ENCODE data around the gene MCF2L2.
"Not testable (repeated sequence)": the region's sequence is repeated elsewhere in the genome, so short reads cannot be mapped to it uniquely, and the experiment has no call there.

MCF2L2 gene

DNA sequence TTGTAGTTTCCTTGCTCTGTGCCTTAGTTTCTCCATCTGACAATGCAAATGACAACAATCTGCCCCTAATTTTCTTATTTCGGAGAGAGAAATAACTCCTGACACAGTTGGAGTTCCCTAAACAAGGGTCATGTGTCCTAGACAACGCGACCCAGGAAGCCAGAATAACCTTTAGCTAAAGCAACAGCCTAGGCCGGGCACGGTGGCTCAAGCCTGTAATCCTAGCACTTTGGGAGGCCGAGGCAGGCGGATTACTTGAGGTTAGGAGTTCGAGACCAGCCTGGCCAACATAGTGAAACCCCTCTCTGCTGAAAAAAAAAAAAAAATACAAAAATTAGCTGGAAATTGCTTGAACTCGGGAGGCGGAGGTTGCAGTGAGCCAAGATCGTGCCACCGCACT, 49.9 kb downstream of the MCF2L2 start:
- no peak for TF ChIP-seq POLR2A (IDR thresholded peaks at IDR 0.05; ENCODE audit: low read depth, low read length)
- DNase-seq (ENCODE audit: insufficient read length, low spot score) (no peak), FAIRE-seq (no peak)

DNA sequence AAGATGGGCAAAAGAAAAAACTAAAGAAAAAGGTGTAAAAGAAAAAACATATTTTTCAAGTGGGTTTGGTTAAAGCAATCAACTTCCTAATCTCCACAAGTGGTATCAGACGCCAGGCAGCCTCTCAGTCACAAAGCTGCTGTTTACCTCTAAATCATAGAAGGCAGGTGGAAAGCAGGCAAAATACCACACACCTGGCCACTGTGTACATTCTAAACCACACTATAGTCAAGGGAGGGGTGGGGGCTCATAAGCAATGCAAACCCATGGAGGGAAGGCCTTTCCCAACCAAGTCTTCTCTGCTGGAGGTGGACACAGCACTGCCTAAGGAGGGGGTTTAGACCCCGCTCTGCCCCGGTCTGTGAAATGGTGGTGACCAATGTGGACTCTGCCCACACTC, 50.4 kb downstream of the MCF2L2 start:
- FAIRE-seq (no peak), DNase-seq (ENCODE audit: insufficient read length, low spot score) (no peak)
- no peak for TF ChIP-seq POLR2A (IDR thresholded peaks at IDR 0.05; ENCODE audit: low read depth, low read length)

DNA sequence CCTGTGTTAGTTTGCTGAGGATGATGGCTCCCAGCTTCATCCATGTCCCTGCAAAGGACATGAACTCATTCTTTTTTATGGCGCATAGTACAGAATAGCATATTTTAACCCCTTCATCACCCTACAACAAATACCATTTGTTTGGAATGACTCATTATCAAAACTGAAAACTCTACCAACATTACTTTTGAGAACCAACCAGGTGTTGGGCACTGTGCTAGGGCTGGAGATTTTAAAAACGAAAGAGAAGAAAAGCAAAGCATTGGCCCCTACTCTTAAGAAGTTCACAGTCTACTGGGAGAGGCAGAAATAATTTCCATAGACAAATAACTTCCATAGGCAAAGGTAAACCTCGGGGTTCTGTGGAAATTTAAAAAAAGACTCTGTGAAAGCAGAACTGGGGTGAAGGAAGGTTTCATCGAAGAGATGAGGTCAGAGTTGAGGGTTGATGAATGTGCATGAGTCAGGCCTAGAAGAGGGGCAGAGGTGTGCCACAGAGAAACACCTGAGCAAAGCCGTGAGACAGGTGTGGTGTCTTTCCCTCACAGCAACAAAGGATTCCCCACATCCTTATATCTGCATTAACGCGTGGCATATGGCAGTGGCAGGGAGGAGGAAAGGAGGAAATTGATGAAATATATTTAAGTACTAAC, 51.0 kb downstream of the MCF2L2 start:
- DNase-seq (ENCODE audit: insufficient read length, low spot score) (no peak), FAIRE-seq (no peak)
- no peak for TF ChIP-seq POLR2A (IDR thresholded peaks at IDR 0.05; ENCODE audit: low read depth, low read length)

DNA sequence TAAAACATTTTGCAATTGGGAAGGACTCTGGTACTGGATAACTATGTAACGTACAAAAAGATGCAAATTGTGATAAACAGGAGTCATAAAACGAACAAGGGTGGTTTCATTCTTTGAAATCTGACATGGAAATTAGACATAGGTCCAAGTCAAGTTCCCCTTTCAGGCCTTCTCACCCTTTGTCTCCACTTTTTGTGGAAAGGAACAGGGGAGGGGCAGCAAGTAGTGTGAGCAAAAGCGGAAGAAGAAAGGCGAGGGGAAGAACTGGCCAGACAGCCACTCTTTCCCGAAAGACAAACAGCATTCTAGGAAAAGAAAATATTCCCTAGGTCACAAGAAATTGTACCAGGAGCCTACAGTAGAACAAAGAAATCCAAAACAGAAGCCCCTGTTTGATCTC, 52.6 kb downstream of the MCF2L2 start:
- TF ChIP-seq POLR2A (IDR thresholded peaks at IDR 0.05; ENCODE audit: low read depth, low read length), result no peak
- FAIRE-seq (no peak), DNase-seq (ENCODE audit: insufficient read length, low spot score) (no peak)

DNA sequence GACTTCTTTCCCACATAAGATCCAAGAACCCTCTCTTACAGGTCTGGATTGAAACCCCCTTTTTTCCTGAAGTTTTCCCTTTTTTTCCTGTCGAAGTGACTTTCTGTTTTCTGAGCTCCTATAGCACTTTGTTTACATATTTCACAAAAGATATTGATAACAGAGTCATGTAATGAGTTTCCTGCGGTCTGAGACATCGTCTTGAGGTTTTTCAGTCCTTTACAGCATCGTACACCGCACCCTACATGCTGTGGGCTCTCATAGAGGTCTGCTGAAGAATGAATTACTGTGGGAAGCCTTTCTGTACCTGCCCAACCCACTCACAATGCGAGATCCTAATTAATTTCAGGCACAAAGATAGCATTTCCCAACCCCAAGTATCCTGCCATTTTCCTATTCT, 53.1 kb downstream of the MCF2L2 start:
- DNase-seq (ENCODE audit: insufficient read length, low spot score), result no peak
- no peak for FAIRE-seq
- TF ChIP-seq POLR2A (IDR thresholded peaks at IDR 0.05; ENCODE audit: low read depth, low read length), result no peak

DNA sequence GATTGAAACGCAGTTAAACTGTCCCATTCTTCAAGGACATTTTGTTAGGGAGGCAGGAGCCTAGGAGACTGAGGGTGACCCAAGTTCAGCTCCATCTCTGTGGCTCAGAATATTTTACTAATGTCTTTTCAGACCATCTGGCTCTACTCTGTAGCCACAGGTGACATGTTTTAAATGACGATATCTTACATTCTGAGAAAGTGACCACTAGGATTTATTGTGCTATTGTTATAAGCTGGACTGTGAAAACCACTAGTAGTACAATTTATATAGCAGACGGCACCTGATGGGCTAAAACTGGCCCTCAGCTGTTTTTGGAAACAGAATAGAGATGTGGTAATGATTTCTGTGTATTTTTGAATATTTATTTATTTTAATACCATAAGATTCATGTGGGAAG, 55.5 kb downstream of the MCF2L2 start:
- TF ChIP-seq POLR2A (IDR thresholded peaks at IDR 0.05; ENCODE audit: low read depth, low read length), result no peak
- FAIRE-seq (no peak), DNase-seq (ENCODE audit: insufficient read length, low spot score) (no peak)

DNA sequence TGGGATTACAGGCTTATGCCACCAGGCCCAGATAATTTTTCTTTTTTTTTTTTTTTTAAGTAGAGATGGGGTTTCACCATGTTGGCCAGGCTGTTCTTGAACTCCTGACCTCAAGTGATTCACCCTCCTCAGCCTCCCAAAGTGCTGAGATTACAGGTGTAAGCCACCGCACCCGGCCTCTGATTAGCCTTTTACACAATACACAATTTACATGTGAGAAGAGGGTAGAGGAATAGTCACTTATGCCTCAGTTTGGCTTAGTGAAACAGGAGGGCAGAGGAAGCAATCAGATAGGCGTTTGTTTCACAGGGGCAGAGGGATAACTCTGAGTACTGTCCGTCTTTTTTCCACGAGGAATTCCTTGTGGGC, 56.8 kb downstream of the MCF2L2 start:
- not testable (repeated sequence) for FAIRE-seq

DNA sequence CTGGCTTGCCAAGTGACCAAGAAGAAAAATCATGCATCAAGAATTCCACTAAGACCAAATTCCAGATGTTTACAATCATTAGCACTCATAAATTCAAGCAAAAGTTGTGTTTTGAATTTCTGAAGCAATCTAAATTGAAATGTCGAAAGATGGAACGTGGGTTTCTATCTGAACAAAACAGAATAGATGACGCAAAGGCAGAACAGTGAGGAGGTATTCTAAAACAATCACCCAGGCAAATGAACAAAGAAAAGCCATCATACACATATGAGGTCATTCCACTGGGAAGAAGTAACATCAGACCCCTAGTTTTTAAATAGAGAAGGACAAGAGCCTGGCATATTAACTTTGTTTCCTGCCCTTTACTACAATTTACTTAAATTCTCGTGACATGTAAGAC, 58.0 kb downstream of the MCF2L2 start:
- FAIRE-seq (no peak), DNase-seq (ENCODE audit: insufficient read length, low spot score) (no peak)
- TF ChIP-seq POLR2A (IDR thresholded peaks at IDR 0.05; ENCODE audit: low read depth, low read length), result no peak

More for the DNA sequence above, 56.8 kb downstream of the MCF2L2 start:
- not testable (repeated sequence) for DNase-seq (ENCODE audit: insufficient read length, low spot score)

DNA sequence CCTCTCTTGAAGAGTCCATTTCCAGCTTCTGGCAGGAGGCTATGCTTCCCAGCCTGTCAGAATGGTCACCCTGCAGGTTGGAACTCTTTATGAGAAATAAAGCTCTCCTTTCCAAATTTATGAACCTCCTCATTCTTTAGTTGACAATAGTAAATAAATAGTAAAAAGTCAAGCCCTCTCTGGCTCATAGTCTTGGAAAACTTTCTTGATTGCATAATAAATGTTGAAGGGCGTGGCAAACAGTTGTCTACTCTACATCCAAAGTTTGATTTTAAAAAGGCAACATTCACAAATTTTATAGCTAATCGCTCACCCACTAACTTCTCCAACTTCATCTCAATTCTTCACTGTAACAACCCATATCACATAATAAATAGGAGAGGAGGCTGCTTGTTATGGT, 58.8 kb downstream of the MCF2L2 start:
- TF ChIP-seq POLR2A (IDR thresholded peaks at IDR 0.05; ENCODE audit: low read depth, low read length), result no peak
- FAIRE-seq (no peak), DNase-seq (ENCODE audit: insufficient read length, low spot score) (no peak)

DNA sequence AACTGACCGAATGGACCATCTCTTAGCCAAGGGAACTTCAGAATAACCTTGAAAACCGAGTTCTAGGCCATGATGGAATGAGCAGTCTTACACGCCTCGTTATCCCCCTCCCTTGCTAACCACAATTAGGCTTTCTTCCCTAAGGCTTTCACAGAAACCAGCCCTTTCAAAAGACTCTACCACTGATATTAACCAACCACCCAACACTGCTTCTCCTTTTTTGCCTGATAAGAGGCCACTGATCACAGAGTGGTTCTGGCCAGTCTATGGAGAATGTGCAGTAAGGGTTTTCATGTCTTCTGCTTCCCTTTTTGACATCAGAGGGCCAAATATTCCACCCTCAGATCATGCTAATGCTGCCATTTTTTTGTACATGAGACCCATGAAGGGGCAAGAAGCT, 59.3 kb downstream of the MCF2L2 start:
- no peak for TF ChIP-seq POLR2A (IDR thresholded peaks at IDR 0.05; ENCODE audit: low read depth, low read length)
- no peak for DNase-seq (ENCODE audit: insufficient read length, low spot score)
- FAIRE-seq, result no peak

DNA sequence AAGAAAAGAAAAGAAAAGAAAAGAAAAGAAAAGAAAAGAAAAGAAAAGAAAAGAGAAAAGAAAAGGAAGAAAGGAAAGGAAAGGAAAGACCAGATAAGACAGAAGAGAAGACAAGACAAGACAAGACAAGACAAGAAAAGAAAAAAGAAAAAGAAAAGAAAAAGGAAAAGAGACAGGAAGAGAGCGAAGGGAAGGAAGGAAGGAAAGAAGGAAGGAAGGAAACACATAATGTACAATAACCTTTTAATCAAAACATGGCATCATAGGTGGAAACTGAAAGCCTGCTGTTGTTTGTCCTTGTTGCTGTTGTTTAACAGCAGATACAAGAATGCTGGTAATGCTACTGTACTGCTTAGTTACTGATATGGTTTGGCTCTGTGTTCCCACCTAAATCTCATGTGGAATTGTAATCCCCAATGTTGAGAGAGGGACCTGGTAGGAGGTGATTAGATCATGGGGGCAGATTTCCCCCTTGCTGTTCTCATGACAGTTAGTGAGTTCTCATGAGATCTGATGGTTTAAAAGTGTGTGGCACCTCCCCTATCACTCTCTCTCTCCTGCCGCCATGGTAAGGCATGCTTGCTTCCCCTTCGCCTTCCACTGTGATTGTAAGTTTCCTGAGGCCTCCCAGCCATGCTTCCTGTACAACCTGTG, 67.3 kb downstream of the MCF2L2 start:
- DNase-seq (ENCODE audit: insufficient read length, low spot score), result no peak
- no peak for FAIRE-seq
- TF ChIP-seq POLR2A (IDR thresholded peaks at IDR 0.05; ENCODE audit: low read depth, low read length), result no peak

DNA sequence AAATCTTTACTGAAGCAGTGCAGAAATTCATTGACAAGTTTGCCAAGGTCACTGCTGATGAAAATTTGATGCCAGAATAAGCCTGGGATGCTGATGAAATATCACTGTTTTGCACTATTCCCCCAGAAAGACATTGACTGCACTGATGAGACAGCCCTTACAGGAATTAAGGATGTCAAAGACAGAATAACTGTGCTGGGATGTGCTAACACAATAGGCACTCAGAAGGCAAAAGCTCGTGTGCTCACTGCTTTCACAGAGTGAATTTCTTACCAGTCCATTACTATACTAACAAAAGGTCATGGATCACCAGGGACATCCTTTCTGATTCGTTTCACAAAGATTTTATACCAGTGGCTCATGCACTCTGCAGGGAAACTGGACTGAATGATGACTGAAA, 69.4 kb downstream of the MCF2L2 start:
- TF ChIP-seq POLR2A (IDR thresholded peaks at IDR 0.05; ENCODE audit: low read depth, low read length), result no peak
- no peak for FAIRE-seq
- no peak for DNase-seq (ENCODE audit: insufficient read length, low spot score)

DNA sequence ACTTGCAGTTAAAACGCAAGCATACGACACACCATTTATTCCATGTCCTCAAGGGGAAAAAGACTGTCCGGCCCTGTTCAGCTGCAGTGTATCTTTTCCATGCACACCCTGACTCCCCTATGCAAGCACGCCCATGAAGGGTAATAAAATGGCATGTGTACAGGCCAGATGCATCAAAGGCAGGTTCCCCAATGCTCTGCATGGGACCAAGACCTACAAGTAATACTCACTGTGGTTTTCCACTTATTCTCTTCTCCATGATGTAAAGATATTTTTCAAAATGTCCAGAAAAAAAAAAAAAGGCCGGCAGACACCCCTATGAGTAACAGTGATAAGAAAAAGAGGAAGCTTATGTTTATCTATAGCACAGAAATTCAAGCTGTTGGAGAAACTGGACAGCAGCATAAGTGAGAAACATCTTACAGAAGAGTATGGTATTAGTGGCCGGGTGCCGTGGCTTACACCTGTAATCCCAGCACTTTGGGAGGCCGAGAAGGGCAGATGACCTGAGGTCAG, 70.8 kb downstream of the MCF2L2 start:
- no peak for FAIRE-seq
- no peak for DNase-seq (ENCODE audit: insufficient read length, low spot score)
- TF ChIP-seq POLR2A (IDR thresholded peaks at IDR 0.05; ENCODE audit: low read depth, low read length), result no peak

DNA sequence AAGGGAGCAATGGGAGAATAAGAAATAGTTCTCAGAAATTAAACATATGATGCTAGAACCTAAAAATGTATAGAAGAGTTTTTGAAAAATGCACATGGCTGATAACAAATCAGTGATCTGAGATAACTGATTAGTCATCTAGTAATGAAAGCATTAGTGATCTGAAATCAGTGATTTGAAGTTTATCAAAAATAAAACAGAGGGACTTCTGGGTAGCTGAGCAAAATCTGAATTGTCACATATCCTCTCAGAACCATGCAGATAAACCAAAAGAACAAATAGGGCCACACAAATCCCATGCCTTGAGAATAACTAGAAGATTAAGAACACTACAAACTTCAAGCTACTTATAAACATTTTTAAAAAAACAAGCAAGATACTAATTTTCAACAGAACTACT, 71.5 kb downstream of the MCF2L2 start:
- no peak for TF ChIP-seq POLR2A (IDR thresholded peaks at IDR 0.05; ENCODE audit: low read depth, low read length)
- DNase-seq (ENCODE audit: insufficient read length, low spot score) (no peak), FAIRE-seq (no peak)

DNA sequence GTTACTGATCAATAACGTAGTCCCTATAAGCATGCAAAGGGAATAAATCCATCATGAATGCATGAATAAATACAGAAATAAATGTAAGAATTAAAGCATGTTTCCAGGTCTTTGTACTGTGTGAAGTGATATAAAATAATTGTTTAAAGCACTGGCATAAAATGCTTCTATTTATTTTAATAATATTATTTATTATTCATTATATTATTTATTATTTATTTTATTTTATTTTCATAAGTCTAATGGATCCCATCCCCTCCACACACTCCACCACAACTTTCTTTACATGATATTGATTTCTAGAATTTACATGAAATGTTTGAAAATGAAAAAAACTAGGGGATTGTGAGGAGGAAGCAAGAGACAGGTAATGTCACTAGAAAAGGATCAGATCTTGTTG, 73.5 kb downstream of the MCF2L2 start:
- DNase-seq (ENCODE audit: insufficient read length, low spot score) (no peak), FAIRE-seq (no peak)
- TF ChIP-seq POLR2A (IDR thresholded peaks at IDR 0.05; ENCODE audit: low read depth, low read length), result no peak
